MM.1S (cell line): Measurements from ENCODE around the gene SLC15A2.

ENCODE experiments used
- DNase-seq: peaks from one replicate; pipeline ENCODE4 v3.0.0-alpha.2; 2015
- H2AFZ ChIP-seq: fragments of 300-600 bp; sonication (generic); 2 replicates; pipeline ENCODE4 v1.6.0; 2016; ENCODE audit warnings: antibody characterized with exemption, low read length
- H3F3A ChIP-seq: fragments of 300-600 bp; sonication (generic); 2 replicates; pipeline ENCODE4 v1.6.1; 2016; ENCODE audit warnings: mild to moderate bottlenecking, antibody characterized with exemption, low read length, moderate library complexity, mixed read lengths; ENCODE audit not compliant: insufficient read depth
- H3K27ac ChIP-seq: fragments of 300-600 bp; sonication (generic); 2 replicates; pipeline ENCODE4 v1.5.1; 2016; ENCODE audit warnings: mild to moderate bottlenecking, low read length
- H3K27me3 ChIP-seq: fragments of 300-600 bp; sonication (generic); replicated peaks from 2 replicates; pipeline ENCODE4 v1.6.0; 2016; ENCODE audit warnings: low read length; ENCODE audit not compliant: insufficient read depth
- H3K36me3 ChIP-seq: fragments of 300-600 bp; sonication (generic); replicated peaks from 2 replicates; pipeline ENCODE4 v1.6.1; 2016; ENCODE audit warnings: mild to moderate bottlenecking, low read length, mixed read lengths; ENCODE audit not compliant: insufficient read depth
- H3K4me1 ChIP-seq: fragments of 300-600 bp; sonication (generic); 2 replicates; pipeline ENCODE4 v1.6.1; 2016; ENCODE audit warnings: low read length, mixed read lengths
- H3K4me2 ChIP-seq: fragments of 300-600 bp; sonication (generic); 2 replicates; pipeline ENCODE4 v1.6.0; 2016; ENCODE audit warnings: low read depth, low read length
- H3K4me3 ChIP-seq: fragments of 300-600 bp; sonication (generic); 2 replicates; pipeline ENCODE4 v1.5.1; 2016; ENCODE audit warnings: low read length, mixed read lengths
- H3K79me2 ChIP-seq: fragments of 300-600 bp; sonication (generic); 2 replicates; pipeline ENCODE4 v1.6.1; 2016; ENCODE audit warnings: mixed run types, low read length, mixed read lengths
- H3K9ac ChIP-seq: fragments of 300-600 bp; sonication (generic); 2 replicates; pipeline ENCODE4 v1.6.1; 2016; ENCODE audit warnings: low read length, mixed read lengths
- H3K9me2 ChIP-seq: fragments of 300-600 bp; sonication (generic); replicated peaks from 2 replicates; pipeline ENCODE4 v1.6.1; 2016; ENCODE audit warnings: mild to moderate bottlenecking, low read length, mixed read lengths; ENCODE audit not compliant: insufficient read depth
- H3K9me3 ChIP-seq: fragments of 300-600 bp; sonication (generic); replicated peaks from 2 replicates; pipeline ENCODE4 v1.6.1; 2016; ENCODE audit warnings: mild to moderate bottlenecking, low read length, mixed read lengths; ENCODE audit not compliant: insufficient read depth
- H4K20me1 ChIP-seq: fragments of 300-600 bp; sonication (generic); 2 replicates; pipeline ENCODE4 v1.6.1; 2016; ENCODE audit warnings: mild to moderate bottlenecking, low read length, moderate library complexity, mixed read lengths; ENCODE audit not compliant: insufficient read depth
- CTCF ChIP-seq: fragments of 300-600 bp; sonication (generic); IDR thresholded peaks from 2 replicates; pipeline ENCODE4 v1.5.1; 2016; ENCODE audit warnings: antibody characterized with exemption, low read length, mixed read lengths
- EZH2 ChIP-seq: fragments of 300-600 bp; sonication (generic); optimal IDR thresholded peaks from 2 replicates; pipeline ENCODE3; 2017; ENCODE audit warnings: low read depth, mild to moderate bottlenecking, antibody characterized with exemption, low read length, mixed read lengths
- EZH2phosphoT487 ChIP-seq: fragments of 300-600 bp; sonication (generic); IDR thresholded peaks from 2 replicates; pipeline ENCODE4 v1.6.1; 2018; ENCODE audit warnings: antibody characterized with exemption, low read length

SLC15A2 gene

GRCh38 chr3:121948641-121949040, 54.4 kb downstream of the SLC15A2 start:
- H2AFZ ChIP-seq = no peak overlapping the region
- no peak for DNase-seq
- no peak overlapping the region for H3K4me2 ChIP-seq
- H3K4me1 ChIP-seq = no peaks in the 10 kb centered on the region
- no peaks in the 10 kb centered on the region for H3F3A ChIP-seq
- no peaks in the 10 kb centered on the region for H3K9me3 ChIP-seq
- TF ChIP-seq EZH2 = no peak
- no peak for TF ChIP-seq EZH2phosphoT487
- TF ChIP-seq CTCF = no peak
- H3K4me3 ChIP-seq = no peak overlapping the region
- no peaks in the 10 kb centered on the region for H3K79me2 ChIP-seq
- H3K36me3 ChIP-seq = peaks cover 7% of the 10 kb centered on the region; the same call in 1 of the 2 replicates
- H3K27me3 ChIP-seq = no peaks in the 10 kb centered on the region
- no peak overlapping the region for H3K9ac ChIP-seq
- H4K20me1 ChIP-seq = no peaks in the 10 kb centered on the region
- no peaks in the 10 kb centered on the region for H3K9me2 ChIP-seq
- H3K27ac ChIP-seq = no peak overlapping the region

- Histone ChIP-seq H3F3A (no peaks in the 10 kb centered on the region), H3K9me2 (no peaks in the 10 kb centered on the region), H4K20me1 (no peaks in the 10 kb centered on the region), H3K27me3 (no peaks in the 10 kb centered on the region), H3K4me2 (no peak overlapping the region), H3K9me3 (no peaks in the 10 kb centered on the region), H3K79me2 (no peaks in the 10 kb centered on the region), H3K27ac (no peak overlapping the region), H3K9ac (no peak overlapping the region), H3K36me3 (0 out of 2 replicates have a peak, but pooled peaks cover 7% of the 10 kb centered on the region), H3K4me3 (no peak overlapping the region), H2AFZ (no peak overlapping the region), H3K4me1 (no peaks in the 10 kb centered on the region)
- DNase-seq = no peak
- no peak for TF ChIP-seq CTCF
- TF ChIP-seq EZH2 = no peak
- TF ChIP-seq EZH2phosphoT487 = no peak
Measured at GRCh38 chr3:121951291-121951919, 57.2 kb downstream of the SLC15A2 start.

DNA sequence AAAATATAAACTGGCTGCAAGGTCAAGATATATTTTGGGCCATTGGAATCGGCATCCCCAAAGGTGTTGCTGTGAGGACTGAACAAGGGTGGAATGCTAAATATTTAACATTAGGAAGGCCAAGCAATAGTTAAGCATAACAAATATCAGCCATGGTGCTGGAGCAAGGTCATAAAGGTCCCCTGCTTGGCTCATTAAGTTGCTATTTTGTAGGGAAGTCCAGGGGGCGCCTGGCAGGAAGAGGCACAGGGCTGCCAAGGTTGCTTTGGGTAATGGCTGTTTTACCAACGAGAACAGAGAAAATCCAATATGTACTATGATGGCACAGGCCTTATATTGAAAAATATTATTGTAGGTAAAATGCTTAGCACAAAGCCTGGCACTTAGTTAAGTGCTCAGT, 62.2 kb downstream of the SLC15A2 start:
- no peak overlapping the region for H3K4me3 ChIP-seq
- H3K9me3 ChIP-seq = no peaks in the 10 kb centered on the region
- H3K4me2 ChIP-seq = no peak overlapping the region
- H3K27ac ChIP-seq = no peak overlapping the region
- no peaks in the 10 kb centered on the region for H4K20me1 ChIP-seq
- DNase-seq = no peak
- no peaks in the 10 kb centered on the region for H3F3A ChIP-seq
- no peaks in the 10 kb centered on the region for H3K27me3 ChIP-seq
- H3K36me3 ChIP-seq = no peaks in the 10 kb centered on the region
- no peaks in the 10 kb centered on the region for H3K79me2 ChIP-seq
- H3K9ac ChIP-seq = no peak overlapping the region
- no peaks in the 10 kb centered on the region for H3K9me2 ChIP-seq
- H3K4me1 ChIP-seq = peaks cover 14% of the 10 kb centered on the region
- TF ChIP-seq CTCF = no peak
- TF ChIP-seq EZH2 = no peak
- TF ChIP-seq EZH2phosphoT487 = no peak
- H2AFZ ChIP-seq = no peak overlapping the region
